GM12891 (cell line): Measurements from ENCODE around the gene ARHGAP26.

ENCODE experiments used
- POLR2A ChIP-seq: IDR thresholded peaks from 2 replicates; pipeline ENCODE4 v1.6.1; 2011; ENCODE audit warnings: low read depth, low read length, control low read depth
- POLR2AphosphoS5 ChIP-seq: IDR thresholded peaks from 2 replicates; pipeline ENCODE4 v1.6.1; 2011; ENCODE audit warnings: low read depth, low read length, control low read depth
- POU2F2 ChIP-seq: IDR thresholded peaks from 2 replicates; pipeline ENCODE4 v1.6.1; 2011; ENCODE audit warnings: low read depth, mild to moderate bottlenecking, control low read depth, low read length, moderate library complexity
- SPI1 ChIP-seq: IDR thresholded peaks from 2 replicates; pipeline ENCODE4 v1.6.1; 2011; ENCODE audit warnings: low read depth, low read length, control low read depth
- TAF1 ChIP-seq: IDR thresholded peaks from 2 replicates; pipeline ENCODE4 v1.6.1; 2011; ENCODE audit warnings: low read depth, low read length, control low read depth

DNA sequence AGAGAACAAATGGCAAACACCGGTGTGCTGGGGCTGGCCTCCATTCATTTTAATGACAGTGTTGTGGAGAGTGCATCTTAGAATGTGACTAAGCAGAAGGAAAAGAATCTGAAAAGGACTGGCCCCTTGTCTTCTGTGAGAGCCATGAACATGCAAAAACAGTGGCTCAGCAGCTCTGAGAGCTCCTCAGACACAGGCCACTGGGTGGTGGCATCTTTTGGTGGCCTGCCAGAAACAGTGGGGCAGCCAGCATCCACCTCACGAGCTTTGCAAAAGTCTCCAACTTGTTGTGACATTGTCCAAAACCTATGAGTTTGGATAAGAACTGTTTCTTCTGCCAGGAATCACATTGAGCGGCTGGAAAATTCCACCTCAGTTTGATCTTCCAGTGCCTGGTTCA, 399.9 kb downstream of the ARHGAP26 start:
- TF ChIP-seq POLR2A (no peak), POLR2AphosphoS5 (no peak), POU2F2 (no peak), TAF1 (no peak), SPI1 (no peak)
